ENCODE results near the gene SLAMF6.
"Not testable (repeated sequence)": the region's sequence is repeated elsewhere in the genome, so short reads cannot be mapped to it uniquely, and the experiment has no call there.

The SLAMF6 gene

GRCh38 chr1:160500321-160500990 lies 22.6 kb downstream of the SLAMF6 start:
- no peak for DNase-seq

GRCh38 chr1:160499631-160500030 lies 23.4 kb downstream of the SLAMF6 start:
- no peak for DNase-seq

GRCh38 chr1:160498301-160499065 lies 24.6 kb downstream of the SLAMF6 start:
- DNase-seq: not testable (repeated sequence)

GRCh38 chr1:160496334-160496733 lies 26.7 kb downstream of the SLAMF6 start:
- DNase-seq: no peak

GRCh38 chr1:160494620-160495019 lies 28.4 kb downstream of the SLAMF6 start:
- DNase-seq: peak; percentile 39

- DNase-seq: no peak
Measured at GRCh38 chr1:160492617-160493016, 30.4 kb downstream of the SLAMF6 start.

- no peak for DNase-seq
Measured at GRCh38 chr1:160491981-160492380, 31.1 kb downstream of the SLAMF6 start.

GRCh38 chr1:160491017-160491416 lies 32.0 kb downstream of the SLAMF6 start:
- no peak for DNase-seq

- no peak for DNase-seq
Measured at GRCh38 chr1:160489513-160490261, 33.4 kb downstream of the SLAMF6 start.

- no peak for DNase-seq
Measured at GRCh38 chr1:160488347-160489058, 34.6 kb downstream of the SLAMF6 start.

- no peak for DNase-seq
Measured at GRCh38 chr1:160486453-160486852, 36.6 kb downstream of the SLAMF6 start.

GRCh38 chr1:160483505-160484185 lies 39.4 kb downstream of the SLAMF6 start:
- no peak for DNase-seq

- DNase-seq: no peak
Measured at GRCh38 chr1:160481979-160482596, 41.0 kb downstream of the SLAMF6 start.

GRCh38 chr1:160480781-160481180 lies 42.3 kb downstream of the SLAMF6 start:
- DNase-seq: not testable (repeated sequence)

GRCh38 chr1:160479091-160479490 lies 44.0 kb downstream of the SLAMF6 start:
- DNase-seq: not testable (repeated sequence)

- DNase-seq: no peak
Measured at GRCh38 chr1:160474392-160475242, 48.4 kb downstream of the SLAMF6 start.

- DNase-seq: no peak
Measured at GRCh38 chr1:160472112-160472511, 50.9 kb downstream of the SLAMF6 start.

GRCh38 chr1:160471253-160471652 lies 51.8 kb downstream of the SLAMF6 start:
- DNase-seq: no peak

GRCh38 chr1:160467576-160467975 lies 55.5 kb downstream of the SLAMF6 start:
- no peak for DNase-seq

GRCh38 chr1:160466961-160467360 lies 56.1 kb downstream of the SLAMF6 start:
- DNase-seq: no peak

GRCh38 chr1:160465123-160465522 lies 57.9 kb downstream of the SLAMF6 start:
- DNase-seq: no peak
